Hepatocyte (in vitro differentiated cells): ENCODE data around the gene PDLIM5.

Experiments used
- CTCF ChIP-seq: fragments of 200-600 bp; sonication (generic); IDR thresholded peaks from 2 replicates; pipeline ENCODE4 v1.5.1; 2016; ENCODE audit warnings: antibody characterized with exemption, mild to moderate bottlenecking; ENCODE audit not compliant: poor library complexity
- EZH2 ChIP-seq: fragments of 200-600 bp; sonication (generic); IDR thresholded peaks from 2 replicates; pipeline ENCODE4 v1.6.1; 2016; ENCODE audit warnings: antibody characterized with exemption, mild to moderate bottlenecking, borderline replicate concordance

DNA sequence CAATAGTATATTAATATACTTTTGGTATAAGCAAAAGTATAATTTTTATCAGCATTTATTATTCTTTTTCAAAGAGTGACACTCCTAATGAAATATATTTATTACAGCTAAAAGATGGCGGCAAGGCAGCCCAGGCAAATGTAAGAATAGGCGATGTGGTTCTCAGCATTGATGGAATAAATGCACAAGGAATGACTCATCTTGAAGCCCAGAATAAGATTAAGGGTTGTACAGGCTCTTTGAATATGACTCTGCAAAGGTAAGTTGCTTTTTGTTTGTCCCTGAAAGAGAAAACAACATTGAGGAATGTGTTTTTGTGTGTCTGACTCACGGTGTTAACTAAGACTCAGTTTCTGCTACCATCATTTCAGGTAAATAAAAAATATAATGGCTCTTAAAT lies 71.9 kb downstream of the PDLIM5 start:
- TF ChIP-seq CTCF (no peak), EZH2 (no peak)
